Nephron (organoid): ENCODE results near the gene ACBD6.

ENCODE experiments used
- H3K27ac Mint-ChIP-seq, 3 experiments: 2 replicates each; pipeline ENCODE4 v1.8.0; 2020; ENCODE audit warnings: mixed read lengths in 3 of 3, mild to moderate bottlenecking in 2 of 3, moderate library complexity in 1 of 3
- H3K27me3 Mint-ChIP-seq: 2 replicates; pipeline ENCODE4 v1.8.0; 2021; ENCODE audit warnings: low read depth, mild to moderate bottlenecking, moderate library complexity, mixed read lengths
- H3K36me3 Mint-ChIP-seq: 2 replicates; pipeline ENCODE4 v1.8.0; 2020; ENCODE audit warnings: low read depth, mixed read lengths
- H3K4me1 Mint-ChIP-seq: 2 replicates; pipeline ENCODE4 v1.8.0; 2020; ENCODE audit warnings: mixed read lengths
- H3K4me3 Mint-ChIP-seq, 3 experiments: 2 replicates each; pipeline ENCODE4 v1.8.0; 2020; ENCODE audit warnings: mild to moderate bottlenecking in 3 of 3, mixed read lengths in 3 of 3, moderate library complexity in 2 of 3
- H3K9me3 Mint-ChIP-seq: 2 replicates; pipeline ENCODE4 v1.8.0; 2020; ENCODE audit warnings: mixed read lengths
- CTCF ChIP-seq, 3 experiments: fragments of 200-600 bp; sonication (generic); IDR thresholded peaks; one replicate each; pipeline ENCODE4 v1.5.0; 2021; ENCODE audit warnings: antibody characterized with exemption in 3 of 3; ENCODE audit not compliant: unreplicated experiment in 3 of 3

Gene ACBD6

GRCh38 chr1:180282401-180283044 lies 219.9 kb downstream of the ACBD6 start:
- H3K4me3 Mint-ChIP-seq, result no peak overlapping the region
- H3K4me1 Mint-ChIP-seq, result peaks cover 31% of the 10 kb centered on the region
- TF ChIP-seq CTCF (IDR thresholded peaks at IDR 0.05; ENCODE audit: unreplicated experiment in 3 of 3), result no peak
- H3K9me3 Mint-ChIP-seq, result no peaks in the 10 kb centered on the region
- peaks cover 34% of the 10 kb centered on the region for H3K36me3 Mint-ChIP-seq
- H3K27me3 Mint-ChIP-seq, result no peaks in the 10 kb centered on the region
- peak overlapping the region in 2 of 3 experiments; percentile 2 to 13 for H3K27ac Mint-ChIP-seq

GRCh38 chr1:180281490-180281889 lies 220.9 kb downstream of the ACBD6 start:
- no peak overlapping the region for H3K4me3 Mint-ChIP-seq
- H3K27ac Mint-ChIP-seq, result no peak overlapping the region
- H3K4me1 Mint-ChIP-seq, result peaks cover 38% of the 10 kb centered on the region
- TF ChIP-seq CTCF (IDR thresholded peaks at IDR 0.05; ENCODE audit: unreplicated experiment in 3 of 3), result no peak
- H3K36me3 Mint-ChIP-seq, result peaks cover 44% of the 10 kb centered on the region
- no peaks in the 10 kb centered on the region for H3K9me3 Mint-ChIP-seq
- H3K27me3 Mint-ChIP-seq, result no peaks in the 10 kb centered on the region

- no peak overlapping the region for H3K4me3 Mint-ChIP-seq
These were observed 221.8 kb downstream of the ACBD6 start for GRCh38 chr1:180280617-180281016.

GRCh38 chr1:180279651-180280050 lies 222.7 kb downstream of the ACBD6 start:
- Mint-ChIP-seq H3K27ac (no peak overlapping the region), H3K27me3 (no peaks in the 10 kb centered on the region), H3K9me3 (no peaks in the 10 kb centered on the region), H3K36me3 (peaks cover 43% of the 10 kb centered on the region), H3K4me3 (no peak overlapping the region), H3K4me1 (peaks cover 42% of the 10 kb centered on the region)
- no peak for TF ChIP-seq CTCF (IDR thresholded peaks at IDR 0.05; ENCODE audit: unreplicated experiment in 3 of 3)

More at GRCh38 chr1:180280617-180281016, 221.8 kb downstream of the ACBD6 start:
- no peaks in the 10 kb centered on the region for H3K27me3 Mint-ChIP-seq
- H3K36me3 Mint-ChIP-seq, result peaks cover 46% of the 10 kb centered on the region
- TF ChIP-seq CTCF (IDR thresholded peaks at IDR 0.05; ENCODE audit: unreplicated experiment in 3 of 3), result no peak
- H3K27ac Mint-ChIP-seq, result no peak overlapping the region
- no peaks in the 10 kb centered on the region for H3K9me3 Mint-ChIP-seq
- peaks cover 42% of the 10 kb centered on the region for H3K4me1 Mint-ChIP-seq

- Mint-ChIP-seq H3K4me1 (peaks cover 42% of the 10 kb centered on the region), H3K27ac (peak overlapping the region in 1 of 3 experiments; percentile 71), H3K9me3 (no peaks in the 10 kb centered on the region), H3K27me3 (no peaks in the 10 kb centered on the region), H3K4me3 (no peak overlapping the region), H3K36me3 (peaks cover 45% of the 10 kb centered on the region)
- no peak for TF ChIP-seq CTCF (IDR thresholded peaks at IDR 0.05; ENCODE audit: unreplicated experiment in 3 of 3)
These were observed 223.6 kb downstream of the ACBD6 start for GRCh38 chr1:180278596-180279395.
